ENCODE measurements around the gene SAMD4A.
A peak's percentile ranks its signal among the peaks of the same experiment; 100 is the strongest.

The SAMD4A gene

DNA sequence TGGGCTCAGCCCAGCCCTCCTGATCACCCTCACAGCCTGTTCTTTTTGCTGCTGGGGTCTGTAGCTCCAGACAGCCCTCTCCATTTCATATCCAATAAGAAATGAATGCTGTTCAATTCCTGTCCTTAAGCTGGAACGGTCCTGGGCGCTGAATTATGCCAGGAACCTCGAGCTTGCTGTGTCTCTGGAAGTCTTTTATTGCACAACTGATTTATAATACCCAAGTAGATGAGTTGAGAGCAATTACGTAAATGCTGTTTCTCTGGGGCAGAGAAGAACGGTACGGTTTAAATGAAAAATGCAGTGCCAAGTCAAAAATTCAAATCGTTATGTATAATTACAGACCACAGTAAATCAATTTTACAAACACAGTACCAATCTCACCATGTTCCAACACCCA, 161.0 kb downstream of the SAMD4A start:
- no peak overlapping the region for H3K4me3 ChIP-seq (replicated peaks; ENCODE audit: insufficient read depth, low read length)
- peaks cover 9% of the 10 kb centered on the region for H3K27me3 ChIP-seq (ENCODE audit: insufficient read depth, poor library complexity, severe bottlenecking)
- H3K27ac ChIP-seq (replicated peaks), result no peak overlapping the region
- DNase-seq (ENCODE audit: low read depth in 1 of 2, low spot score in 1 of 2), result no peak
- no peak for TF ChIP-seq POLR2AphosphoS5 (IDR thresholded peaks at IDR 0.05; ENCODE audit: low read depth)
- no peak for TF ChIP-seq SPI1 (IDR thresholded peaks at IDR 0.05; ENCODE audit: borderline replicate concordance, low read depth)
- TF ChIP-seq, protein P1, sequence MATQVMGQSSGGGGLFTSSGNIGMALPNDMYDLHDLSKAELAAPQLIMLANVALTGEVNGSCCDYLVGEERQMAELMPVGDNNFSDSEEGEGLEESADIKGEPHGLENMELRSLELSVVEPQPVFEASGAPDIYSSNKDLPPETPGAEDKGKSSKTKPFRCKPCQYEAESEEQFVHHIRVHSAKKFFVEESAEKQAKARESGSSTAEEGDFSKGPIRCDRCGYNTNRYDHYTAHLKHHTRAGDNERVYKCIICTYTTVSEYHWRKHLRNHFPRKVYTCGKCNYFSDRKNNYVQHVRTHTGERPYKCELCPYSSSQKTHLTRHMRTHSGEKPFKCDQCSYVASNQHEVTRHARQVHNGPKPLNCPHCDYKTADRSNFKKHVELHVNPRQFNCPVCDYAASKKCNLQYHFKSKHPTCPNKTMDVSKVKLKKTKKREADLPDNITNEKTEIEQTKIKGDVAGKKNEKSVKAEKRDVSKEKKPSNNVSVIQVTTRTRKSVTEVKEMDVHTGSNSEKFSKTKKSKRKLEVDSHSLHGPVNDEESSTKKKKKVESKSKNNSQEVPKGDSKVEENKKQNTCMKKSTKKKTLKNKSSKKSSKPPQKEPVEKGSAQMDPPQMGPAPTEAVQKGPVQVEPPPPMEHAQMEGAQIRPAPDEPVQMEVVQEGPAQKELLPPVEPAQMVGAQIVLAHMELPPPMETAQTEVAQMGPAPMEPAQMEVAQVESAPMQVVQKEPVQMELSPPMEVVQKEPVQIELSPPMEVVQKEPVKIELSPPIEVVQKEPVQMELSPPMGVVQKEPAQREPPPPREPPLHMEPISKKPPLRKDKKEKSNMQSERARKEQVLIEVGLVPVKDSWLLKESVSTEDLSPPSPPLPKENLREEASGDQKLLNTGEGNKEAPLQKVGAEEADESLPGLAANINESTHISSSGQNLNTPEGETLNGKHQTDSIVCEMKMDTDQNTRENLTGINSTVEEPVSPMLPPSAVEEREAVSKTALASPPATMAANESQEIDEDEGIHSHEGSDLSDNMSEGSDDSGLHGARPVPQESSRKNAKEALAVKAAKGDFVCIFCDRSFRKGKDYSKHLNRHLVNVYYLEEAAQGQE (IDR thresholded peaks at IDR 0.05; ENCODE audit: insufficient replicate concordance, low read depth), result no peak
- TF ChIP-seq GABPA (IDR thresholded peaks at IDR 0.05; ENCODE audit: low read depth), result no peak
- TF ChIP-seq, protein P2, sequence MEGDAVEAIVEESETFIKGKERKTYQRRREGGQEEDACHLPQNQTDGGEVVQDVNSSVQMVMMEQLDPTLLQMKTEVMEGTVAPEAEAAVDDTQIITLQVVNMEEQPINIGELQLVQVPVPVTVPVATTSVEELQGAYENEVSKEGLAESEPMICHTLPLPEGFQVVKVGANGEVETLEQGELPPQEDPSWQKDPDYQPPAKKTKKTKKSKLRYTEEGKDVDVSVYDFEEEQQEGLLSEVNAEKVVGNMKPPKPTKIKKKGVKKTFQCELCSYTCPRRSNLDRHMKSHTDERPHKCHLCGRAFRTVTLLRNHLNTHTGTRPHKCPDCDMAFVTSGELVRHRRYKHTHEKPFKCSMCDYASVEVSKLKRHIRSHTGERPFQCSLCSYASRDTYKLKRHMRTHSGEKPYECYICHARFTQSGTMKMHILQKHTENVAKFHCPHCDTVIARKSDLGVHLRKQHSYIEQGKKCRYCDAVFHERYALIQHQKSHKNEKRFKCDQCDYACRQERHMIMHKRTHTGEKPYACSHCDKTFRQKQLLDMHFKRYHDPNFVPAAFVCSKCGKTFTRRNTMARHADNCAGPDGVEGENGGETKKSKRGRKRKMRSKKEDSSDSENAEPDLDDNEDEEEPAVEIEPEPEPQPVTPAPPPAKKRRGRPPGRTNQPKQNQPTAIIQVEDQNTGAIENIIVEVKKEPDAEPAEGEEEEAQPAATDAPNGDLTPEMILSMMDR (IDR thresholded peaks at IDR 0.05; ENCODE audit: insufficient read depth, low read length), result no peak

DNA sequence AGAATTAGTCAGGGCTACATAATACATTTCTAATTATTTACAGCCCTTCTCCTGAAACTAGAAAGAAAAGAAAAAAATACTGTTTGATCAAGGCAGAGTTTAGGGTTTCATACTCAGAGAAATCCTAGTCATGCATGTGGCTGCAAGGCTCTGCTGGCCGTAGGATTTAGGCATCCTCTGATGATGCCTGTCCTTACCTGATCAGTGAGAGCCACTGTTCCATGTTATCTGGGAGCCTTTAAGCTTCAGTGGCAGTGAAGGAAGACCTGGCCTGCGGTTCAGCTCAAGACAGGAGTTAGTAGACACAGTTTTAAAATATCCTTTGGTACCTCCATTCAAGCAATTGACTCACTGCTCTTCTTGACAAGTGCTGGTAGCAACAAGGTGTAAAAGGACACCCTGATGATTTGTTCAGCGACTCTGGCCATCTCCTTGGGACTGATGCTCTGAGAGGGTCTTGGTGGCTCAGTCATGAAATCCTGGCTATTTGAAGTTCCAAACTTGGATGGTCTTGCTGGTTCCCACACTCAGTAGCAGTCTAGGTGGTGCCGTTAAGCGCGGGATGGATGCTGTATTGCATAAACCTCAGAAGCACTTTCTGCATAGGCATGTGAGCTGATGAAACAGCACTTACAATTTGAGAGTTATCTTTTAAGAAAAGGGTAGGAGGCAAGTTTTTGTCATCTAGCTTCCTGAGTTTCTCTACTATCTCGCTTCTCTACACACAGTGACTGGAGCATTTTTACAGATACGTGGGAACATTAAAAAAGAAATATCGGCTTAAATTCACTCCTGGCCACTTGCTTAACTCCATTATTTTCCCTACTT, 162.0 kb downstream of the SAMD4A start:
- no peak for TF ChIP-seq SPI1 (IDR thresholded peaks at IDR 0.05; ENCODE audit: borderline replicate concordance, low read depth)
- TF ChIP-seq, protein P1 (IDR thresholded peaks at IDR 0.05; ENCODE audit: insufficient replicate concordance, low read depth), result no peak
- TF ChIP-seq, protein P2 (IDR thresholded peaks at IDR 0.05; ENCODE audit: insufficient read depth, low read length), result no peak
- TF ChIP-seq POLR2AphosphoS5 (IDR thresholded peaks at IDR 0.05; ENCODE audit: low read depth), result no peak
- TF ChIP-seq GABPA (IDR thresholded peaks at IDR 0.05; ENCODE audit: low read depth), result no peak

DNA sequence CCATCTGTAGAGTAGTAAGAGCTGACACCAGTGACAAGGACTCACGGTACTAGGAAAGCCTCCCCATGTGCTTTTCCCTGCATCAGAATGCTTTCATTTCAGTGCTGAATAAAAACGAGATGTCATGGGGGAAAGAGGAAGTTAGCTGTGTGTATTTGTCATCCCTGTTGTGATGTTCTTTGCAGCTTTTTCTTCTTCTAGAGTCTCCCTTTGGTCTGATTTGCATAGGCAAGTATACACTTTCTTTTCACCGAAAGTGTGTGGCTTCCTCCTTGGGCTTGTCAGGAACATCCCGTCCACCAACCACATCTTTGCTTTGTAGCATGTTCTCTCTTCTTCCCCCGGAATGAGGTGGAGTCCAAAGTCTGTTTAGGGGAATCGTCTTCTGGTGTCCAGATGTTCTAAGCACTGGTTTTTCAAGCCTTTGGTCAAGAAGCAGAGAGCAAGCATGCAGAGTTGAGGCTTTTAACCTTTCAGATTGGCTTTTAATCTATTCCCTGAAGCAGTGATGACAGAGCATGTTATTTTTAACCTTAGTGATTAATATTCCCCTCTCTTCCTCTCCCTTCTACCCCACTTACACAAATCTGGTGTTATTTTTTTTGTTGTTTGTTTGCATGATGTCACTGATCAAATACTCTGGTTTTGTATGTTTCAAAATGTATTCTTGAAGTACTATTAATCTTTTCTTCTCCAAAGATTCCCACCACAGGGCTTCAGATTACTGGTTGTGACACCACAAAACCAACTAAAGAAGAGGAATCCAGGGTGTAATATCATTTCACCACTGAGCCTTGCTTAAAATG, 163.4 kb downstream of the SAMD4A start:
- no peak overlapping the region for H3K4me3 ChIP-seq (replicated peaks; ENCODE audit: insufficient read depth, low read length)
- peaks cover 6% of the 10 kb centered on the region for H3K27me3 ChIP-seq (ENCODE audit: insufficient read depth, poor library complexity, severe bottlenecking)
- DNase-seq (ENCODE audit: low read depth in 1 of 2, low spot score in 1 of 2), result peak in 1 of 2 experiments; percentile 1
- H3K27ac ChIP-seq (replicated peaks), result no peak overlapping the region
- no peak for TF ChIP-seq SPI1 (IDR thresholded peaks at IDR 0.05; ENCODE audit: borderline replicate concordance, low read depth)

More for the DNA sequence above, 162.0 kb downstream of the SAMD4A start:
- H3K27ac ChIP-seq (replicated peaks), result no peak overlapping the region
- H3K27me3 ChIP-seq (ENCODE audit: insufficient read depth, poor library complexity, severe bottlenecking), result peaks cover 9% of the 10 kb centered on the region
- no peak overlapping the region for H3K4me3 ChIP-seq (replicated peaks; ENCODE audit: insufficient read depth, low read length)
- no peak for DNase-seq (ENCODE audit: low read depth in 1 of 2, low spot score in 1 of 2)

DNA sequence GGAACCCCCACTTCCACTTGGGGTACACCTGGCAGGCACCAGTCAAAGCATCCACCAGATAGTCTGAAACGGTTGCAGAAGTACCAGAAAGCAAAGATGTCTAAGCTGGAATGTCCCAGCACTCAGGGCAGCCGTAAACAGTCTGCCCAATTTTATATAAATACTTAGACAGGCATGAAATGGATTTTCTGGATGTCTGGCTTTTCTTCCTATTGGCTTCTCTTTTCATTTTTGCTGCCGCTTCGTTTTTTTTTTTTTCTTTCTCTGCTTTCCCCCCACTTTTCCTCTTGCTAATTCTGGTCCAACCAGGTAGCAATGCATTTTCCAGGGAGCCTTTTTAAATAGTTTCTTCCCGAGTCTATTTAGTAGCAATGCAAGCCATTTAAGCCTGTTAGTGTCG, 168.0 kb downstream of the SAMD4A start:
- H3K27ac ChIP-seq (replicated peaks), result no peak overlapping the region
- peaks cover 2% of the 10 kb centered on the region for H3K27me3 ChIP-seq (ENCODE audit: insufficient read depth, poor library complexity, severe bottlenecking)
- TF ChIP-seq POLR2AphosphoS5 (IDR thresholded peaks at IDR 0.05; ENCODE audit: low read depth), result no peak
- TF ChIP-seq SPI1 (IDR thresholded peaks at IDR 0.05; ENCODE audit: borderline replicate concordance, low read depth), result no peak
- no peak for TF ChIP-seq GABPA (IDR thresholded peaks at IDR 0.05; ENCODE audit: low read depth)
- TF ChIP-seq, protein P2 (IDR thresholded peaks at IDR 0.05; ENCODE audit: insufficient read depth, low read length), result no peak
- TF ChIP-seq, protein P1 (IDR thresholded peaks at IDR 0.05; ENCODE audit: insufficient replicate concordance, low read depth), result no peak
- DNase-seq (ENCODE audit: low read depth in 1 of 2, low spot score in 1 of 2), result no peak
- H3K4me3 ChIP-seq (replicated peaks; ENCODE audit: insufficient read depth, low read length), result no peak overlapping the region

Data from HL-60 (cell line).